K562 (cell line): ENCODE data around the gene UTP15.

Experiments
- DPF2 ChIP-seq: fragments of 450-650 bp; IDR thresholded peaks from 2 replicates; pipeline ENCODE4 v1.6.1; 2016
- EZH2 ChIP-seq: IDR thresholded peaks from 2 replicates; pipeline ENCODE4 v1.6.1; 2012; ENCODE audit warnings: low read depth, mild to moderate bottlenecking, inconsistent platforms, low read length, borderline replicate concordance
- FOXK1 ChIP-seq: sonication (generic); formaldehyde crosslinking; IDR thresholded peaks from 2 replicates; pipeline ENCODE4 v1.8.0; 2022; ENCODE audit warnings: missing genetic modification reagents, mild to moderate bottlenecking, borderline replicate concordance
- NR2C2 ChIP-seq, 2 experiments: fragments of 200-800 bp in 1 of 2; sonication (Bioruptor generic) in 1 of 2; sonication (generic) in 1 of 2; formaldehyde crosslinking in 1 of 2; IDR thresholded peaks; 2 replicates each; pipeline versions ENCODE4 v1.6.1 to v1.8.0; 2016 to 2022; ENCODE audit warnings: mild to moderate bottlenecking in 1 of 2, missing compliant biosample characterization in 1 of 2, missing genetic modification characterization in 1 of 2, missing genetic modification reagents in 1 of 2
- POLR2A ChIP-seq: fragments of 450-650 bp; conservative IDR thresholded peaks from 2 replicates; pipeline ENCODE4 v1.6.1; 2016
- RNF2 ChIP-seq: sonication (generic); IDR thresholded peaks from 2 replicates; pipeline ENCODE4 v1.6.1; 2016
- RUNX1 ChIP-seq: sonication (generic); IDR thresholded peaks from 2 replicates; pipeline ENCODE4 v1.6.1; 2016; ENCODE audit warnings: antibody characterized with exemption, low read depth
- SMAD1 ChIP-seq: fragments of 150-350 bp; IDR thresholded peaks from 2 replicates; pipeline ENCODE4 v1.6.1; 2014; ENCODE audit warnings: low read length, low read depth; ENCODE audit not compliant: partially characterized antibody
- SMC3 ChIP-seq: conservative IDR thresholded peaks from 2 replicates; pipeline ENCODE4 v1.6.1; 2011; ENCODE audit warnings: low read depth, low read length, improper control_type of control experiment; ENCODE audit not compliant: insufficient read depth
- SP2 ChIP-seq: IDR thresholded peaks from 2 replicates; pipeline ENCODE4 v1.6.1; 2011; ENCODE audit warnings: mild to moderate bottlenecking, low read depth, low read length, moderate library complexity; ENCODE audit not compliant: poor library complexity, severe bottlenecking; ENCODE audit errors: extremely low read depth
- ZNF143 ChIP-seq: sonication (generic); formaldehyde crosslinking; IDR thresholded peaks from 2 replicates; pipeline ENCODE4 v1.9.0; 2022; ENCODE audit warnings: mild to moderate bottlenecking, missing genetic modification reagents
- TF ChIP-seq, protein P1 (sequence below): fragments of 200-400 bp; formaldehyde crosslinking; IDR thresholded peaks from 2 replicates; pipeline ENCODE4 v1.6.1; 2017; ENCODE audit warnings: mild to moderate bottlenecking, low read depth, low read length, moderate library complexity

DNA sequence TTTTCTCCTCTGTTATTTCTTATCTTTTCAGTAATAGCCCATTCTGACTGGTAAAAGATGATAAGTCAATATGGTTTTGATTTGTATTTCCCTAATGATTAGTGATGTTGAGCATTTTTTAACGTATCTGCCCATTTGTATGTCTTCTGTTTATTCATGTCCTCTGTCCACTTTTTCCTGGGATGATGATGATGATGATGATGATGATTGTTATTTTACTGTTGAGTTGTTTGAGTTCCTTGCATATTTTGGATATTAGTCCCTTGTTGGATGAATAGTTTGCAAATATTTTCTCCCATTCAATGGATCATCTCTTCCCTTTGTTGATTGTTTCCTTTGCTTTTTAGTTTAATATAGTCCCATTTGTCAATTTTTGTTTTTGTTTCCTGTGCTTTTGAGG lies 27.0 kb downstream of the UTP15 start:
- TF ChIP-seq SP2 (no peak), POLR2A (no peak), RUNX1 (no peak), FOXK1 (CRISPR knock-in tag) (no peak), SMAD1 (no peak), RNF2 (no peak), ZNF143 (CRISPR knock-in tag) (no peak), DPF2 (no peak), NR2C2 (CRISPR knock-in tag; IDR thresholded peaks at IDR 0.05) (no peak), NR2C2 (tag; IDR thresholded peaks at IDR 0.05) (no peak), SMC3 (no peak), EZH2 (no peak)
- TF ChIP-seq, protein P1, sequence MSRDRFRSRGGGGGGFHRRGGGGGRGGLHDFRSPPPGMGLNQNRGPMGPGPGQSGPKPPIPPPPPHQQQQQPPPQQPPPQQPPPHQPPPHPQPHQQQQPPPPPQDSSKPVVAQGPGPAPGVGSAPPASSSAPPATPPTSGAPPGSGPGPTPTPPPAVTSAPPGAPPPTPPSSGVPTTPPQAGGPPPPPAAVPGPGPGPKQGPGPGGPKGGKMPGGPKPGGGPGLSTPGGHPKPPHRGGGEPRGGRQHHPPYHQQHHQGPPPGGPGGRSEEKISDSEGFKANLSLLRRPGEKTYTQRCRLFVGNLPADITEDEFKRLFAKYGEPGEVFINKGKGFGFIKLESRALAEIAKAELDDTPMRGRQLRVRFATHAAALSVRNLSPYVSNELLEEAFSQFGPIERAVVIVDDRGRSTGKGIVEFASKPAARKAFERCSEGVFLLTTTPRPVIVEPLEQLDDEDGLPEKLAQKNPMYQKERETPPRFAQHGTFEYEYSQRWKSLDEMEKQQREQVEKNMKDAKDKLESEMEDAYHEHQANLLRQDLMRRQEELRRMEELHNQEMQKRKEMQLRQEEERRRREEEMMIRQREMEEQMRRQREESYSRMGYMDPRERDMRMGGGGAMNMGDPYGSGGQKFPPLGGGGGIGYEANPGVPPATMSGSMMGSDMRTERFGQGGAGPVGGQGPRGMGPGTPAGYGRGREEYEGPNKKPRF = no peak
